Stimulated activated CD8-positive, alpha-beta memory T cell treated with anti-CD3 and anti-CD28 coated beads, Interleukin-7, amount 100 ng/mL, for 48 hours (primary cell): ENCODE measurements around the gene TMUB2.
"Not testable (repeated sequence)": the region's sequence is repeated elsewhere in the genome, so short reads cannot be mapped to it uniquely, and the experiment has no call there.

Source experiments
- DNase-seq, 2 donors: peaks; one replicate each; pipeline ENCODE4 v3.0.0-alpha.2; 2020; ENCODE audit warnings: low read depth in 1 of 2; ENCODE audit errors: extremely low read depth in 1 of 2

Gene TMUB2

DNA sequence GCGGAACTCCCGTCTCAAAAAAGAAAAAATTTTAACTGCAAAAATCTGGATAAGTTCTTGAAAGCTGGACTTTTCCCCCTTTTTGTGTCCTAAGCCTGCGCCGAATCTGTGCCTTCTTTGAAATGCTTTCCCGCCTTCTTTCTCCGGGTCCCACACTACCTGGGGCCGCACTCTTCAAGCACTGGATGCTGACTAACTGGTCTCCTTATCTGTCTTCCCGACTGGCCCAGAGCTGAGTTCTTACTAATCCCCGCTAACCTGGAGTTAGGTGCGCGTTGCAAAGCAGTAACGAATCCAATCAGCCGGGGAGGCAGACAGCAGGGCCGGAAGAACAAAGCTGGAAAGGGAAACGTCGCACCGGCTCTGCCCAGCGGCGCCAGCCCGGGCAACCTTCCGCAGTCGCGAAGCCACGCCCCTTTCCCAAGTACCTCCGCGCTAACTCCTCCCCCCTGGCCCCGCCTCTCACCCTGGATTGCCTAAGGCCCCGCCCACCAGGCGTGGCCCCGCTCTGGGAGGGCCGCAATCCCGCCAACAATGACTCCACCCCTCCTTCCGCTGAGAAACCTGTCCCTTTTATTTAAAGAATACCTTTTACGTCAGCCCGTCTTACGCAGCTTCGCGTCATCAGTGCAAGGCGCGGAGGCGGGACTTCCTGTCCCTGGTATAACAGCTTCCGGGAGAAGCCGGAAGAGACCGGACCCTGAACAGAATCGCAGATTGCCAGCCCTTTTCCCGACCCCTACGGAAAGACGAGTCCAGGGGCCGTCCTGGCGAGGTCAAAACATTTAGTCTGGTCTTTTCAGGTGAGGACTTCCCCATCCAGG lies at the start of gene TMUB2:
Gene TMUB2, plus strand, starts transcription at position 666 of the 824 bp plus-strand sequence. CDS start 737 bp downstream, outside the sequence.
- peak; percentile 97 to 99 for DNase-seq

- peak; percentile 40 to 77 for DNase-seq
Measured at GRCh38 chr17:44137891-44138709, 48.7 kb upstream of the TMUB2 start.

DNA sequence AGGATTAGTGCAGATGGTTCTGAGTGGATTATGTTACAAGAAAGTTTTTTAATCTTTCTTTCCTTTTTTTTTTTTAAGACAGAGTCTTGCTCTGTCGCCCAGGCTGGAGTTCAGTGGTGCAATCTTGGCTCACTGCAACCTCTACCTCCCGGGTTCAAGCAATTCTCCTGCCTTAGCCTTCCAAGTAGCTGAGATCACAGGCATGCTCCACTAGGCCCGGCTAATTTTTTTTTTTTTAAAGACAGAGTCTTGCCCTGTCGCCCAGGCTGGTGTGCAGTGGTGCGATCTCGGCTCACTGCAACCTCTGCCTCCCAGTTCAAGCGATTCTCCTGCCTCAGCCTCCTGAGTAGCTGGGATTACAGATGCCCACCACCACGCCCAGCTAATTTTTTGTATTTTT lies 42.9 kb upstream of the TMUB2 start:
- not testable (repeated sequence) for DNase-seq

DNA sequence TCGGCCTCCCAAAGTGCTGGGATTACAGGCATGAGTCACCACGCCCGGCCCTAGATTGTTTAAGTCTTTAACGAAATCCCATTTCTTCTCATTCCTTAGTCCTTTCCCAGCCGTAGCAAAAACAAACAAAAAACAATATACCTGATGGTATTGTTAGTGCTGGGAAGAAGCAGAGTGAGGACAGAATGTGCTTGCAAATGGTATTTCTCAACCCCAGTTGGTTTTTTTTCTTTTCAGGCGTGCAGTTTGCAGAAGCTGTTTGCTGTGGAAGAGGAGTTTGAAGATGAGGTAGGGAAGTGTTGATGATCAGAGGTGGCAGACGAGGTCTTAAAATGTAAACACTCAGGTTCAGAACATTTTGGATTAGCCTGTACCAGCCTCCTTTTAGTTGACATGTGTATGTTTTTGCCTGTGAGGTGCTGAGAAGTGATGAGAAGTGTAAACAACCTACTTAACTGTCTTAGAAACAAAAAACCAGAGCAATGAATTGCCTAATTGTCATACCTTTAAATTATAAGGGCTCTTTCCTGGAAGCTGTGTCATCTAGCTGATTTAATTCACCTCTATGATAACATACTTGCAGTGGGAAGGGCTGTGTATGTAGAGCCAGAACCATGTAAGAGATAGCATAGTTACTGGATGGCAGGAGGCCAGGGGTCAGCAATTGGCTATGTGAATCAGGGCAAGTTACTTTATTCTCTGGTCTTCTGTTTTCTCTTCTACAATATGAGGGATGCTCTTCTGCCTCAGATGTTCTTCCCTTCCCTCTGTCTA lies 41.6 kb upstream of the TMUB2 start:
- no peak for DNase-seq

DNA sequence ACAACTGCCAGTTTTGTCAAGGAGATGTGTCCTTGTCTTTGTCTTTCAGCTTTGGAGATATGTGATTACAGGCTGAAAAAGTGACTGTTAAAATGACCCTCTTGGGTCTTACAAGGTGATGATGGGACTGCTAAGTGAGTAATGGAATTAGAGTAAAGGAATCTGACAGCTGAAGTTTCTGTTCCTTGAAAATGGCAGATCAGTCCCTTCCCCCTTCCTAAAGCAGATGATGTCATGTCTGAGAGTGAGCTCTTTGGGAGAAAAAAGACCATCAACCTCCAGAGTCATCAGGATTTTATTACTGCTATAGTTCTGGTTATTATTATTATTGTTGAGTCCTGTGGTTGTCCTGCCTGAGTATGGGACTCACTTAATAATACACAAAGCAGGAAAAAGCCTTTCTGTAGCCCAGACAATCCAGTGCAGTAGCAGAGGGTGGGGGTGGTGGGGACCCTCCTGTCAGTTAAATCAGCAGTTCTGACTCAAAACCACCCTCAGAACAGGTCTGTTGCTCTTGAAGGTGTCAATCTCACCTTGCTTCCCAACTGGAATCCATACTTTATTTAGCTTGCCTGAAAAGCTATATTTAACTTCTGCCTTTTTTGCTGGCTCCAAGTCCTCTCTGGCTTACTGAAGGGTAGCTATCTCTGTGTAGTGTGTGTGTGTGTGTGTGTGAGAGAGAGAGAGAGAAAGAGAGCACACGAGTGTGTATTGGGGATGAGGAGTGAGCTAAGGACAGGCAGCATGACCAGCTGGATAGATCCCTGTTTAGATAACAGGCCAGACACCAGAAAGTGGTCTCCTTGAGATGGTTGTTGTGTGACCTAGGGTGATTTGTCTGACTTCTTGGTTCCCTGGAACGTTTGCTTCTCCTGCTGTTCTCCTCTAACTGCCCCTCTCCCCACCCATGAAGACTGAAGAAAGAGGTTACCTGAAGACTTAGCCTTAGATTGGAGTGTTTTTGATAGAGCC lies 40.1 kb upstream of the TMUB2 start:
- no peak for DNase-seq

DNA sequence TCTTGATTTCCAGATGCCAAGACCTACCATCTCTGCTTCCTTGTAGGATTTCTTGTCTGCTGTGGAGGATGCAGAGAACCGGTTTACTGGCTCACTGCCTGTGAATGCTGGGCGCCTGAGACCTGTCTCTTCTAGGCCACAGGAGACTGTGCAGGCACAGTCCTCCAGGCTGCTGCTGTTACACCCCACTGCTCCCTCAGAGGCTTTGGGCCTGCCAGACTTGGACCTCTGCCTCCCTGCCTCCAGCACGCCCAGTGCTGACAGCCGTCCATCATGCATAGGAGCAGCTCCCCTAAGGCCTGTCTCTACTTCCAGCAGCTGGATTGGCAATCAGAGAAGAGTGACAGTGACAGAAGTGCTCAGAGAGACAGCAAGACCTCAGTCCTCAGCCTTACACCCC lies 39.0 kb upstream of the TMUB2 start:
- DNase-seq: no peak

- DNase-seq: not testable (repeated sequence)
Measured at GRCh38 chr17:44149066-44149465, 37.7 kb upstream of the TMUB2 start.

DNA sequence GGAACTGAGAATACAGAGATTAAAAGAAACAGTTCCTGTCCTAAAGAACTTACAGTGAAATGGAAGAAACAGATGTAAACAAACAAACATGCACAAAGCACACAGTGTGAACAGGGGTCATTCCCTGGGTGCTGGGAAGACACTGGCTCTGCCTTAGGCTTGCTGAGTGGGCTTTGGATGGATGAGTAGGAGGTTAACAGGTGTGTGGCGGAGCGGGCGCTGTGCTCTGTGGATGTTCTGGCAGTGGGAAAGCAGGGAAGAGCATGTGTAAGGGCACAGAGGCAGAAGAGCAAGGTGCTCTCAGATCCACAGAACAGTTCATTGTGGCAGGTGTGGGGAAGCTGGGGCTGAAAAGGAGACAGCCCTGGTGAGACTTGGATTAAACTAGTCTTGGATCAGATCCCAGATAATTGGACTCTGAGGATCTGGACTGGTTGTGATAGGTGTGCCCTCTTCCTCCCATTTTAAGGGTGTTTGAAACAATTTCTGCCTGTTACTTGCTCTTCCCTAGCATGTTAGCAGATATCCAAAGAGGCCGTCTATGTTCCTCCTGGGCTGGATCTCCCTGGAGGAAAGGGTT lies 36.9 kb upstream of the TMUB2 start:
- no peak for DNase-seq

DNA sequence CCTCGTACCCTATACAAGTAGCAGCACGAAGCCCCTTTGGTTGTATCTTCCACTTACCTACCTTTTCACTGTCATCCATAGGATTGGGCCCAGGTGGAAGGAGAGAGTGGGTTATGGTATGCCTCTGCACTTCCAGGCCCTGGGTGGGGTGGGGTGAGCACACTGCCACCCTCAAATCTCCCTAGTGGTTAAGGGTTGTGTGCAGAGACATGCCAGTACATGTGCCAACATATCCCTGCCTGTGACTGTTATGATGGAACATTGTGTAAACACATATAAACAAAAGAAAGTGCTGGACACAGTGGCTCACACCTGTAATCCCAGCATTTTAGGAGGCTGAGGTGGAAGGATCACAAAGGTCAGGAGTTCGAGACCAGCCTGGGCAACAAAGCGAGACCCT lies 33.9 kb upstream of the TMUB2 start:
- DNase-seq: no peak

DNA sequence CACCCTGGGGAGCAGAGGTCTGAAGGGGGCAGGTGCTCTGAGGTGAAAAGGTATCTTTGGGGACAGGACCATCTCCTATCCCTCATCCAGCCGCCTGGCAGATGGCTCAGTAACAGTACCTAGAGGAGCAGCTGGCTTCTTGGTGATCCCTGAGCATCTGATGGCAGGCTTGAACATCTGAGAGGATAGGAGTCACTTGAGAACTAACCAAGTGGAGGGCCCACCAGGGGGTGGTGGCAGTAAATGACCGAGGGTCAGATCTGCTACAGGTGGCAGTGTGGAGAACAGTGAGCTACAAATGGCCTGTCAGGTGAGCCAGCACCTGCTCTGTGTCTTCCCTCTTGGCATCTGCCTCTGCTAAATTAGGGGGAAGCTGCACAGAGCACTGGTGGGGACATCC lies 31.3 kb upstream of the TMUB2 start:
- DNase-seq: no peak

- peak in 1 of 2 donors; percentile 20 for DNase-seq
Measured at GRCh38 chr17:44159519-44160210, 27.1 kb upstream of the TMUB2 start.

- no peak for DNase-seq
Measured at GRCh38 chr17:44164476-44164875, 22.3 kb upstream of the TMUB2 start.

GRCh38 chr17:44167181-44167861 lies 19.5 kb upstream of the TMUB2 start:
- DNase-seq: no peak

DNA sequence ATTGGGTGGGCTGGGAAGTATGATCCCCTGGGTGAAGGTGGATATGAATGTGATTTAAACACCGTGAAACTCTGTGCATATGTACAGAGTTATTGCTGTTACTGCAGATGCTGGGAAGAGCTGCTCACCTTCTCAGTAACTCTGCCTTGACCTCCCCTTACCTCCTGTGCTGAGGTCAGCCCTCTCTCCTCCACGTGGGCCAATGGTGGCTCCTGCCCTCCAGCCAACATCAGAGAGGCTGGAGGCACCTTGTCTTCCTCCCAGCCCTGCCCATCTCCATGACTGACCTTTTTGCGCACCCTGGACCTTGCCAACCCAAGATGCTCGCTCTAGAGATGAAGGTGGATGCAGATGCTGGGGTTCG lies 16.7 kb upstream of the TMUB2 start:
- DNase-seq: no peak

DNA sequence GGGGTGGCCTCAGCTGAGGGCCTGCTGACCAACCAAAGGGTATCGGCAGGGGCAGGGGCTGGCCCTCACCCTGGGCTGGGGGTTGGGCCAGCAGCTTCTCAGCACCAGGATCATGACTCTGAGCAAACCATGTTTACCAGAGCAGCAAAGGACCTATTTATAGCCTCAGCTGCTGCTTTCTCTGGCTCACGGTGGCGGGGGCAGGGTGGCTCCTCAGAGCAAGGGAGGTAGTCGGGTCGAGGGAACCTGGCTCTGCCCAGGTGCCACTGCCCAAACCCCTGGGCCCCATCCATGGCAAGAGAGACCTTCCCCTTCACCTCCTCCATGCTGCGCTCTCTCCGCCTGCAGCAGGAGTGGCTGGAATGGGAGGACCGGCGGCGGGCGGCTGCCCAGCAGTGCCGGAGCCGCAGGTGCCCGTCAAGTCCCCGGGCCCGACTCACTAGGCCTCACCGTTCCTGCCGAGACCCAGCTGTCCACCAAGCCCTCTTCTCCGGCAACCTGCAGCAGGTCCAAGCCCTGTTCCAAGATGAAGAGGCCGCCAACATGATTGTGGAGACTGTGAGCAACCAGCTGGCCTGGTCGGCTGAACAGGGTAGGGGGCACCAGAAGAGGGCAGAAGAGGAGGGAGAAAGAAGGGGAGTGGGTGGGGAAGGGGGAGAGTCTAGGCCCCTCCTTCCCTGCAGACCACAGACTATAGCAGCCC lies 16.1 kb upstream of the TMUB2 start, which contains the start of gene ASB16:
Gene ASB16, plus strand, starts transcription at position 206 of the 703 bp plus-strand sequence. Its CDS starts 86 bp downstream, at position 292.
- no peak for DNase-seq

GRCh38 chr17:44171931-44172455 lies 14.8 kb upstream of the TMUB2 start:
- no peak for DNase-seq

DNA sequence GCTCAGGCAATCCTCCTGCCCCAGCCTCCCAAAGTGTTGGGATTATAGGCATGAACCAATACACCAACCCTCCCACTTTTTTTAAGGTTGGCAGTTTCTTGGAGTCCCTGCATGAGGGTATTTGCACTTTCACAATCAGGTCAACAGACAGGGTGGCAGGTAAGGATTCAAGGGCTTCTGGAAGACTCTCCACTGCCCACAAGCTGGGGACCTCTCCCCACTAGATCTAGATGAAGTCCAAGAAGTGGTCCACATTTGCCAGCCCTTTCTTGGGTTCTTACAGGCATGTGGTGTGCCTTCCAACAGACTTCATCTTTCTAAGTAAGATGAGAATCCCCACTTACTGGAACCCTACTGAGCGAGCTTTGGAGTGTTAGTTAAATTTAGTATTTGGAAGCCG lies 12.3 kb upstream of the TMUB2 start:
- DNase-seq: no peak

- DNase-seq: no peak
Measured at GRCh38 chr17:44176257-44176656, 10.5 kb upstream of the TMUB2 start.
